Fibroblast of skin of scalp (primary cell): ENCODE measurements around the gene GRAP2.

Experiments used
- DNase-seq: peaks from one replicate; pipeline ENCODE4 v3.0.0-alpha.2; 2013

GRAP2 gene

GRCh38 chr22:39997421-39997820, 96.5 kb downstream of the GRAP2 start:
- DNase-seq, result no peak

- no peak for DNase-seq
These were observed 97.2 kb downstream of the GRAP2 start for GRCh38 chr22:39997939-39998726.

GRCh38 chr22:39999144-39999757, 98.4 kb downstream of the GRAP2 start:
- DNase-seq, result peak; percentile 7

GRCh38 chr22:40000171-40000570, 99.3 kb downstream of the GRAP2 start:
- no peak for DNase-seq

GRCh38 chr22:40001106-40001505, 100.2 kb downstream of the GRAP2 start:
- DNase-seq, result no peak

GRCh38 chr22:40001800-40002577, 101.1 kb downstream of the GRAP2 start:
- DNase-seq, result no peak

- DNase-seq, result no peak
These were observed 102.2 kb downstream of the GRAP2 start for GRCh38 chr22:40002935-40003715.

GRCh38 chr22:40004836-40005235, 104.0 kb downstream of the GRAP2 start:
- DNase-seq, result no peak

- DNase-seq, result no peak
These were observed 105.8 kb downstream of the GRAP2 start for GRCh38 chr22:40006641-40007040.

- no peak for DNase-seq
These were observed 107.2 kb downstream of the GRAP2 start for GRCh38 chr22:40007853-40008710.

GRCh38 chr22:40008726-40009291, 107.9 kb downstream of the GRAP2 start:
- DNase-seq, result no peak

GRCh38 chr22:40009292-40009774, 108.4 kb downstream of the GRAP2 start:
- no peak for DNase-seq

- DNase-seq, result no peak
These were observed 109.2 kb downstream of the GRAP2 start for GRCh38 chr22:40009951-40010671.

GRCh38 chr22:40010746-40011145, 109.9 kb downstream of the GRAP2 start:
- no peak for DNase-seq

- no peak for DNase-seq
These were observed 113.9 kb downstream of the GRAP2 start for GRCh38 chr22:40014667-40015248.

- no peak for DNase-seq
These were observed 114.6 kb downstream of the GRAP2 start for GRCh38 chr22:40015358-40015976.

- DNase-seq, result no peak
These were observed 117.2 kb downstream of the GRAP2 start for GRCh38 chr22:40018051-40018450.

GRCh38 chr22:40019100-40019499, 118.2 kb downstream of the GRAP2 start:
- no peak for DNase-seq

- DNase-seq, result no peak
These were observed 120.1 kb downstream of the GRAP2 start for GRCh38 chr22:40020956-40021355.
